Activated CD4-positive, alpha-beta T cell treated with anti-CD3 and anti-CD28 coated beads, Interleukin-2, amount 50 U/mL, for 16 hours (primary cell): ENCODE data around the gene NEK4.
A peak's percentile ranks its signal among the peaks of the same experiment; 100 is the strongest.
"Not testable (repeated sequence)": the region's sequence is repeated elsewhere in the genome, so short reads cannot be mapped to it uniquely, and the experiment has no call there.

Experiments
- DNase-seq: peaks from one replicate; pipeline ENCODE4 v3.0.0-alpha.2; 2020

Gene NEK4

GRCh38 chr3:52730681-52731080 lies 40.1 kb downstream of the NEK4 start:
- no peak for DNase-seq

GRCh38 chr3:52728753-52729152 lies 42.0 kb downstream of the NEK4 start:
- not testable (repeated sequence) for DNase-seq

GRCh38 chr3:52724511-52724910 lies 46.2 kb downstream of the NEK4 start:
- no peak for DNase-seq

GRCh38 chr3:52723935-52724334 lies 46.8 kb downstream of the NEK4 start:
- DNase-seq = no peak

GRCh38 chr3:52722491-52722890 lies 48.2 kb downstream of the NEK4 start:
- DNase-seq = no peak

GRCh38 chr3:52721730-52722008 lies 49.1 kb downstream of the NEK4 start:
- DNase-seq = no peak

GRCh38 chr3:52721002-52721729 lies 49.6 kb downstream of the NEK4 start:
- DNase-seq = no peak

GRCh38 chr3:52719618-52720017 lies 51.1 kb downstream of the NEK4 start:
- DNase-seq = no peak

- no peak for DNase-seq
These were observed 54.9 kb downstream of the NEK4 start for GRCh38 chr3:52715714-52716305.

- no peak for DNase-seq
These were observed 56.1 kb downstream of the NEK4 start for GRCh38 chr3:52714335-52715302.

- no peak for DNase-seq
These were observed 58.2 kb downstream of the NEK4 start for GRCh38 chr3:52712291-52713212.

- DNase-seq = no peak
These were observed 60.2 kb downstream of the NEK4 start for GRCh38 chr3:52710512-52710911.

- DNase-seq = no peak
These were observed 63.2 kb downstream of the NEK4 start for GRCh38 chr3:52707585-52707984.

- DNase-seq = peak; percentile 85
These were observed 64.8 kb downstream of the NEK4 start, which contains the start of the genes GLT8D1 and SPCS1 for GRCh38 chr3:52705688-52706686. Gene GLT8D1, minus strand, starts transcription at chr3:52705791. Its CDS starts 5,331 bp downstream, at chr3:52700460. Gene SPCS1, plus strand, starts transcription at chr3:52706106. Its CDS starts 141 bp downstream, at chr3:52706247.

- no peak for DNase-seq
These were observed 65.4 kb downstream of the NEK4 start for GRCh38 chr3:52705438-52705687.

GRCh38 chr3:52704611-52705437 lies 65.9 kb downstream of the NEK4 start:
- no peak for DNase-seq

- DNase-seq = no peak
These were observed 67.4 kb downstream of the NEK4 start for GRCh38 chr3:52703341-52703740.

- DNase-seq = no peak
These were observed 73.1 kb downstream of the NEK4 start for GRCh38 chr3:52697632-52697965.

- DNase-seq = no peak
These were observed 73.7 kb downstream of the NEK4 start for GRCh38 chr3:52696830-52697631.
